GM21717 (cell line): ENCODE data around the gene OR51V1.
"Not testable (repeated sequence)": the region's sequence is repeated elsewhere in the genome, so short reads cannot be mapped to it uniquely, and the experiment has no call there.

ENCODE experiments used
- ATAC-seq: cut with Tn5 transposase; IDR thresholded peaks from one replicate; pipeline ENCODE4 v1.9.1; 2021; ENCODE audit warnings: mild to moderate bottlenecking, moderate library complexity; ENCODE audit not compliant: unreplicated experiment

The OR51V1 gene

DNA sequence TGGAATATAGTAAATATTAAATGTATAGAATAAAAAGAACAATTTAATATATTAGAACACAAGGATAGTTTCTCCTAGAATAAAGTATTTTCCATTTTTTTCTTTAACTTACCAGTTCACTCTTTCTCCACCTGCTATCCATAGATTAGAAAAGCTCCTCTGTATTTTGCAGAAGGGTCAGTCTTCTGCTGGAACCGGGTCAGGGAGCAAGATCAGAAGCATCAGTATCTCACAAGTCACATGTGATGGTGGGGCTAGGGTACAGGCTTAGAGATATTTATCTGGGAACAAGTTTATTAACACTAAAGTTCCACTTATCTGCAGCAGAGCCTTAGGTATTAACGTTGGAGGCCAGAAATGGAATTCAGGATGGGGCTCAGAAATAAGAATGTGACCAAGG lies 28.6 kb downstream of the OR51V1 start:
- ATAC-seq, result no peak

DNA sequence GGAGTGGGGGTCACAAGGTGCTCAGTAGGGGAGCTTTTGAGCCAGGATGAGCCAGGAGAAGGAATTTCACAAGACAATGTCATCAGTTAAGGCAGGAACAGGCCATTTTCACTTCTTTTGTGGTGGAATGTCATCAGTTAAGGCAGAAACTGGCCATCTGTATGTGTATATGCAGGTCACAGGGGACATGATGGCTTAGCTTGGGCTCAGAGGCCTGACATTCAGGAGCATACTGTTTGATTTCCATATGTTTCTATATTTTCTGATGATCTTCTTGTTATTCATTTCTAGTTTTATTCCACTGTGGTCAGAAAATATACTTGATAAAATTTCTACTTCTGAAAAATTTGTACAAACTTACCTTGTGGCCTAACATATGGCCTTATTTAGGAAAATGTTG lies 34.6 kb downstream of the OR51V1 start:
- not testable (repeated sequence) for ATAC-seq

DNA sequence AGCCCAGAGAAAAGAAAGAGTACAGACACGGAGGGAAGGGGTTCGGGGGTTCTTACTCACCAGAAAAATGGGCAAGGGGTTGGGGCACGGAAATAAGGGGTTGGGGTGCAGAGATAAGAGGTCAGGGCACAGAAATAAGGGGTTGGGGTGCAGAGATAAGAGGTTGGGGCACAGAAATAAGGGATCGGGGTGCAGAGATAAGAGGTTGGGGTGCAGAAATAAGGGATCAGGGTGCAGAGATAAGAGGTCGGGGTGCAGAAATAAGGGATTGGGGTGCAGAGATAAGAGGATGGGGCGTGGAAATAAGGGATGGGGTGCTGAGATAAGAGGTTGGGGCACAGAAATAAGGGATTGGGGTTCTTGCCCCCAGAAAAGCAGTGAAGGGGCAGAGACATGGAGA lies 35.7 kb downstream of the OR51V1 start:
- ATAC-seq, result not testable (repeated sequence)

DNA sequence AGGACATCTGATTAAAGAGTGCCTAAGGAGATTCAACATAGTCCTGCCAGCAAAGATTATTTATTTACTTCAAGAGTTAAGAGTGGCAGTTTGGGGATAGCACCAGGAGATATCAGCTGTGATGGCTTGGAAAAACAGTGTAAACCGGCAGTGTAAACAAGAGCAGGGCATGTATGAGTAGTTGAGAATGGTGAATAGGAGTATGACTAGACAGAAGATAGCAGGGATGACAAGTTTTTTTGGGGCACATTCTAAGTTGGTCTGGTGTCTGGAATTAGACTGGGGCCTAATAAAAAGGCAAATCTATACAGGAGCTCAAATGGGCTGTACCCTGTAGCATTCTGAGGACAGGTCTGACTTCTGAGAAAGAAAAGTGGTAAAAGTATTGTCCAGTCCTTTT lies 39.4 kb downstream of the OR51V1 start:
- ATAC-seq, result not testable (repeated sequence)

DNA sequence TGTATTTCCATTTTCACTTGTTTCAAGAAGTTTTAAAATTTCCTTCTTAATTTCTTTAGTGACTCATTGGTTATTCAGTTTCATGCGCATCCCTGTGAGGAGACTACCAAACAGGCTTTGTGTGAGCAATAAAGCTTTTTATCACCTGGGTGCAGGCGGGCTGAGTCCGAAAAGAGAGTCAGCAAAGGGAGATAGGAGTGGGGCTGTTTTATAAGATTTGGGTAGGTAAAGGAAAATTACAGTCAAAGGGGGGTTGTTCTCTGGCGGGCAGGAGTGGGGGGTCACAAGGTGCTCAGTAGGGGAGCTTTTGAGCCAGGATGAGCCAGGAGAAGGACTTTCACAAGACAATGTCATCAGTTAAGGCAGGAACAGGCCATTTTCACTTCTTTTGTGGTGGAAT lies 40.3 kb downstream of the OR51V1 start:
- not testable (repeated sequence) for ATAC-seq

DNA sequence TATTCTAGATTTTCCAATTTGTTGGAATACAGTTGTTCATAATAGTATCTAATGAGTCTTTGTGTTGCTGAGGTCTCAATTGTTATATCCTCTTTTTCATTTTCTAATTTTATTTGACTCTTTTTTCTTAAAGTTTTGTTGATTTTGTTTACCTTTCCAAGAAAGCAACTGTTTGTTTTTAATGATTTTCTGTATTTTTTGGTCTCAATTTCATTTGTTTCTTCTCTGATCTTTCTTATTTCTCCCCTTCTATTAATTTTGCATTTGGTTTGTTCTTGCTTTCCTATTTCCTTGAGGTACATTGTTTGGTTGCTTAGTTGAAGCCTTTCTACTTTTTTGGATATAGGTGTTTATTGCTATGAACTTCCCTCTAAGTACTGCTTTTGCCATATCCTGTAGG lies 40.7 kb downstream of the OR51V1 start:
- ATAC-seq, result no peak

DNA sequence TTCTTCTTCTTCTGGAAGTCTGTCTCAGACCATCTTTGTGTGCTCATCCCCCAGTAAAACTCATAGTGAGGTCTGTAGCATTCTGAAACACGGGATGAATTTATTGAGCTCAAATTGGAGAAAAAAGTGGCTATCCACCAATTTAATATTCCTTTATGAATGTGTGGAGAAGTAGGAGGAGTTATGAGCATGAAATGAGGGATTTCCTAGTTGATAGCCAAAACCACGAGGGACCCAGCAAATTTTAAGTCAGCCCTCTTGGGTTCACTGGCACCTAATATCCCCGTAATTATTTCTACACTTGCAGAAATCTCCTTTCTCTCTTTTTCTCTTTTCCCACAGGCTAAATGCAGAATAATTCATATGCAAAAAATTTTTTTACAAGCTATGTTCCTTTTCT lies 45.8 kb downstream of the OR51V1 start, which contains the start of gene OR52A1:
OR52A1 (minus strand) TSS at position 101 of the 400 bp plus-strand sequence. CDS start 2,388 bp downstream, outside the sequence.
- no peak for ATAC-seq

DNA sequence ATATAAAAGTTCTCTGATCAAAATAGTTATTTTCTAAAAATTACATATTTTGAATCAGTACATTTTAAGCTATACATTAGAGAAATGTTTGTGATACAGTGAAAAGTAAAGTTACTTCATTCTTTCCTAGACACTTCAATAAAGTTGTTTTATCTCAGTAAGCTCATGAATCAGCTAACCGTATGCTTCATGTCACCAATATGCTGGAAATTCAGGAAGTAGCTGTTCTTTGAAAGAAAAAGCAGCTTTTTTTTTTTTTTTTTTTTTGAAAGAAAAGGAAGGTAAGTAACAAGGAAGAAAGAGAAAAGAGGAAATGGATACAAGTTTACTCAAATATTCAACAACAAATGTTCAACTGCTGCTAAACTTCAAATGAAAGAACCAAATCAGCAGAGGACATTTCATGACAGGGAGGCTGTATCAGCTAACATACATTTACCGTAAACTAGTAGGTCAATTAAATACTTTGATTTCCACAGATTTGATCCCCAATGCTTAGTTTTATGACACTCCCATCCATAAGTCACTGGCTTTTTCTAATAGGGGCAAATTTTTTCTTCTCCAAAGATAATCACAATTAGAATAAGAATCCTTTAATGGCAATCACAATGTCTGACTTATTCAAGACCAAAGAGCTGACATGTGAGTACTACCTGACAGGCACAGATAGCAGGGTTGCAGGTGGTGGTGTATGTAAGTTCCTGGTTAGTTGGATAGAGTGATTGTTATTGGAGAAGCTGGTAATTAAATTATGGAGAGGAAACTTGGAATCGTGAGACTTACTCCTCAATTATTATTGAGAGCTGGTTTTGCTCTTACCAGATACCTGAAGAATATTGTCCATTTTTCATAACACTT lies 46.7 kb downstream of the OR51V1 start:
- ATAC-seq, result no peak

DNA sequence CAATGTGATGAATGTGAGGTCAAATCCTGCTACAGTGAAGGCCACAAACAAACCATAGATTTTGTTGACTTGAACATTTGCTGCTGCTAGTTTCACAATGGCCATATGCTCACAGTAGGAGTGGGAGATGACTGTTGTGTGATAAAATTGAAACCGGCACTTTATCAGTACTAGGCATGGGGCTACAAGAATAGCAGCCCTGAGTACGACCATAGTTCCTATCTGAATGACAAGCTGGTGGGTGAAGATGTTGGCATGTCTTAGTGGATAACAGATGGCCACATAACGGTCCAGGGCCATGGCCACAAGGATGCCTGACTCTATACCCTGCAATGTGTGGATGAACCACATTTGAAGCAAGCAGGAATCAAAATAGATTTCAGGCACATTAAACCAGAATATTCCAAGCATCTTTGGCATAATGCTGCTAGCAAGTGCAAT lies 48.7 kb downstream of the OR51V1 start:
- ATAC-seq, result no peak
